Hepatocyte (in vitro differentiated cells): ENCODE measurements around the gene DEFB124. TPM values are rescaled to one million over a fixed set of nuclear protein-coding genes. Genes with fewer than 3 reads are reported as not detected.
A peak's percentile ranks its signal among the peaks of the same experiment; 100 is the strongest.
"Not testable (repeated sequence)": the region's sequence is repeated elsewhere in the genome, so short reads cannot be mapped to it uniquely, and the experiment has no call there.

ENCODE experiments used
- DNase-seq: peaks from one replicate; pipeline ENCODE4 v3.0.0-alpha.2; 2016; ENCODE audit warnings: low spot score
- H2AFZ ChIP-seq: fragments of 200-600 bp; sonication (generic); 2 replicates; pipeline ENCODE4 v1.6.0; 2016; ENCODE audit warnings: antibody characterized with exemption, mild to moderate bottlenecking
- H3K27ac ChIP-seq: fragments of 200-600 bp; sonication (generic); 2 replicates; pipeline ENCODE4 v1.5.1; 2016; ENCODE audit warnings: mild to moderate bottlenecking
- H3K27me3 ChIP-seq: fragments of 200-600 bp; sonication (generic); 2 replicates; pipeline ENCODE4 v1.6.1; 2016
- H3K36me3 ChIP-seq: fragments of 200-600 bp; sonication (generic); replicated peaks from 2 replicates; pipeline ENCODE4 v1.5.1; 2016; ENCODE audit warnings: low read depth; ENCODE audit not compliant: insufficient read depth
- H3K4me1 ChIP-seq: fragments of 200-600 bp; sonication (generic); 2 replicates; pipeline ENCODE4 v1.5.1; 2016; ENCODE audit warnings: mild to moderate bottlenecking, moderate library complexity; ENCODE audit not compliant: insufficient read depth
- H3K4me2 ChIP-seq: fragments of 200-600 bp; sonication (generic); 2 replicates; pipeline ENCODE4 v1.6.0; 2016
- H3K4me3 ChIP-seq: fragments of 200-600 bp; sonication (generic); 2 replicates; pipeline ENCODE4 v1.5.1; 2016; ENCODE audit warnings: mild to moderate bottlenecking
- H3K79me2 ChIP-seq: fragments of 200-600 bp; sonication (generic); 2 replicates; pipeline ENCODE4 v1.6.0; 2017; ENCODE audit warnings: mild to moderate bottlenecking
- H3K9me2 ChIP-seq: fragments of 200-600 bp; sonication (generic); replicated peaks from 2 replicates; pipeline ENCODE4 v1.6.0; 2017; ENCODE audit warnings: mild to moderate bottlenecking; ENCODE audit not compliant: insufficient read depth
- H3K9me3 ChIP-seq: fragments of 200-600 bp; sonication (generic); 2 replicates; pipeline ENCODE4 v1.5.1; 2016; ENCODE audit warnings: low read depth, mild to moderate bottlenecking
- H4K20me1 ChIP-seq: fragments of 200-600 bp; sonication (generic); 2 replicates; pipeline ENCODE4 v1.6.0; 2016; ENCODE audit warnings: mild to moderate bottlenecking; ENCODE audit not compliant: insufficient read depth, poor library complexity, severe bottlenecking
- EZH2 ChIP-seq: fragments of 200-600 bp; sonication (generic); IDR thresholded peaks from 2 replicates; pipeline ENCODE4 v1.6.1; 2016; ENCODE audit warnings: antibody characterized with exemption, mild to moderate bottlenecking, borderline replicate concordance
- EZH2phosphoT487 ChIP-seq: fragments of 200-600 bp; sonication (generic); IDR thresholded peaks from one replicate; pipeline ENCODE4 v1.6.1; 2018; ENCODE audit warnings: antibody characterized with exemption, mild to moderate bottlenecking, low read depth, moderate library complexity; ENCODE audit not compliant: unreplicated experiment, severe bottlenecking
- WGBS: methylation state at CpG from one replicate; pipeline ENCODE4 v1.1.6; 2016; ENCODE audit warnings: low lambda C conversion rate; ENCODE audit errors: missing lambda C conversion rate; 5-methylcytosine and 5-hydroxymethylcytosine counted together
- polyA plus RNA-seq: library from polyadenylated mRNA; unstranded; fragments of >200 nt; fragmentation: Nextera tagmentation; extraction: Ambion mirVana; gene quantifications from 2 replicates; pipeline ENCODE4 v1.2.1, GENCODE V29; 2016
- total RNA-seq: library from RNA; depleted of rRNA; stranded (reverse); fragments of >200 nt; gene quantifications from 2 replicates; pipeline ENCODE4 v1.2.3, GENCODE V29; 2014
- TF ChIP-seq, protein P1 (sequence below): fragments of 200-600 bp; sonication (generic); IDR thresholded peaks from 2 replicates; pipeline ENCODE4 v1.5.1; 2016; ENCODE audit warnings: antibody characterized with exemption, mild to moderate bottlenecking; ENCODE audit not compliant: poor library complexity

The DEFB124 gene
- total and polyA plus RNA-seq, 2 experiments from 2014 or later, result not detected

DNA sequence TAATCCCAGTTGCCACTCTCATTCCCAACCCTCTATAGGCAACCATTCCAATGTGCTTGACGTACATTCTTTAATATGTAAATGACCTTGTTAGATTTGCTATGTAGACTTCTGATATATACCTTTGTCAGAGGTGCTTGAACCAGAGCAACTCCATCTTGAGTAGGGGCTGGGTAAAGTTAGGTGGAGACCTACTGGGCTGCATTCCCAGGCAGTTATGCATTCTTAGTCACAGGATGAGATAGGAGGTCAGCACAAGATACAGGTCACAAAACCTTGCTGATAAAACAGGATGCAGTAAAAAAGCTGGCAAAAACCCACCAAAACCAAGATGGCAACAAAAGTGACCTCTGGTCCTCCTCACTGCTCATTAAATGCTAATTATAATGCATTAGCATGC, 31.0 kb upstream of the DEFB124 start:
- no peak overlapping the region for H3K4me2 ChIP-seq
- H4K20me1 ChIP-seq, result no peaks in the 10 kb centered on the region
- no peak for DNase-seq
- H3K36me3 ChIP-seq, result no peaks in the 10 kb centered on the region
- no peak overlapping the region for H3K27ac ChIP-seq
- H3K4me1 ChIP-seq, result no peaks in the 10 kb centered on the region
- H3K27me3 ChIP-seq, result peaks cover 3% of the 10 kb centered on the region
- H2AFZ ChIP-seq, result no peak overlapping the region
- TF ChIP-seq EZH2 (no peak), EZH2phosphoT487 (no peak)
- TF ChIP-seq, protein P1, sequence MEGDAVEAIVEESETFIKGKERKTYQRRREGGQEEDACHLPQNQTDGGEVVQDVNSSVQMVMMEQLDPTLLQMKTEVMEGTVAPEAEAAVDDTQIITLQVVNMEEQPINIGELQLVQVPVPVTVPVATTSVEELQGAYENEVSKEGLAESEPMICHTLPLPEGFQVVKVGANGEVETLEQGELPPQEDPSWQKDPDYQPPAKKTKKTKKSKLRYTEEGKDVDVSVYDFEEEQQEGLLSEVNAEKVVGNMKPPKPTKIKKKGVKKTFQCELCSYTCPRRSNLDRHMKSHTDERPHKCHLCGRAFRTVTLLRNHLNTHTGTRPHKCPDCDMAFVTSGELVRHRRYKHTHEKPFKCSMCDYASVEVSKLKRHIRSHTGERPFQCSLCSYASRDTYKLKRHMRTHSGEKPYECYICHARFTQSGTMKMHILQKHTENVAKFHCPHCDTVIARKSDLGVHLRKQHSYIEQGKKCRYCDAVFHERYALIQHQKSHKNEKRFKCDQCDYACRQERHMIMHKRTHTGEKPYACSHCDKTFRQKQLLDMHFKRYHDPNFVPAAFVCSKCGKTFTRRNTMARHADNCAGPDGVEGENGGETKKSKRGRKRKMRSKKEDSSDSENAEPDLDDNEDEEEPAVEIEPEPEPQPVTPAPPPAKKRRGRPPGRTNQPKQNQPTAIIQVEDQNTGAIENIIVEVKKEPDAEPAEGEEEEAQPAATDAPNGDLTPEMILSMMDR, result no peak
- no peaks in the 10 kb centered on the region for H3K79me2 ChIP-seq
- H3K9me2 ChIP-seq, result no peaks in the 10 kb centered on the region
- no peak overlapping the region for H3K4me3 ChIP-seq
- no peaks in the 10 kb centered on the region for H3K9me3 ChIP-seq
- WGBS, result 75% methylated on average over 1 of the region's 1 CpG

DNA sequence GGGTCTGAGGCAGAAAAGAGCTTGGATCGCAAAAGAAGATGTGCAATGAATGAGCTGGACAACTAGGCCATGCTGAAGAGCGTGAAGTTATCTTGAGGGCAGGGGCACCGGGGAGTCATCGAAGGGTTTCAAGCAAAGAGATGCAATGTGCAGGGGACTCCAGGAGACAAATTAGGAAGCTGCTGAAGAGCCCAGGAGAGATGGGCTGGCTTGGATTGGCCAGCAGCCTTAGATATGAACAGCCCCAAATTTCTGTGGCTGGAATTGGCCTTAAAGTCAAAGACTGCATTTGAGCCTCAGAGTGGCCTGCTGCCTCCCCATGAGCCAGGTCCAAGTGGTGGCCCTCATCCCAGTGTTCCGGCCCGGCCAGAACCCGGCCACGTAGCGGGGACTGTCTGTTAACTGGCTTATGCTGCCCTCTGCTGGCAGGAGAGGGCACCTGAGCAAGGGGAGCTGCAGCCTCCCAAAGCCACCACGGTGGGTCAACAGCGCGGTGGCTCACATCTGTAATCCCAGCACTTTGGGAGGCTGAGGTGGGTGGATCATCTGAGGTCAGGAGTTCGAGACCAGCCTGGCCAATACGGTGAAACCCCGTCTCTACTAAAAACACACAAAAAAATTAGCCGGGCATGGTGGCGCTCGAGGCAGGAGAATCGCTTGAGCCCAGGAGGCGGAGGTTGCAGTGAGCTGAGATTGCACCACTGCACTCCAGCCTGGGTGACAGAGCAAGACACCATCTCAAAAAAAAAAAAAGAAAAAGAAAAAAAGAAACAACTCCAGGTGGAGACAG, 28.2 kb upstream of the DEFB124 start:
- H3K36me3 ChIP-seq, H3K27ac ChIP-seq, H3K9me2 ChIP-seq, H2AFZ ChIP-seq, H3K4me3 ChIP-seq, H3K4me2 ChIP-seq, H3K27me3 ChIP-seq, H3K79me2 ChIP-seq, H3K9me3 ChIP-seq, H4K20me1 ChIP-seq, H3K4me1 ChIP-seq: not testable (repeated sequence)
- 41% methylated on average over 20 of the region's 20 CpGs for WGBS
- peak; percentile 92 for DNase-seq
- TF ChIP-seq, protein P1, result peak; percentile 100

DNA sequence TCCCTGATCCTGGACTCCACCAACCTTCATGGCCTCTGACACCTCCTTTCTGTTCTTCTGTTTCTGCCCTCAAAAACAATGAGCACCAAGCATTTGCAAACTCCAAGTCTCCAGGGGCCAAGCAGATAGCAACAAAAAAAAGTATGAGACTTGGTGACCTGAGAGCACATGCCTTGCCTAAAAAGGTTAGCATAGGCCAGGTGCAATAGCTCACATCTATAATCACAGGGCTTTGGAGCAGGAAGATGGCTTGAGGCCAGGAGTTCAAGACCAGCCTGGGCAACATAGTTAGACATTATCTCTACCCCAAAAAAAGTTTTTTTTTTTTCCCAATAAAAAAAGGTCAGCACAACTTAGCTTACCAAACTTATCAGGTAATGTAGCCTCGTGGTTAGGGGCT, 25.6 kb upstream of the DEFB124 start:
- no peaks in the 10 kb centered on the region for H3K9me3 ChIP-seq
- peaks cover 3% of the 10 kb centered on the region for H3K27me3 ChIP-seq
- H3K36me3 ChIP-seq, result no peaks in the 10 kb centered on the region
- no peak overlapping the region for H3K4me3 ChIP-seq
- H3K79me2 ChIP-seq, result no peaks in the 10 kb centered on the region
- WGBS, result 32% methylated on average over 1 of the region's 1 CpG
- H2AFZ ChIP-seq, result no peak overlapping the region
- no peak for TF ChIP-seq EZH2phosphoT487
- TF ChIP-seq, protein P1, result no peak
- TF ChIP-seq EZH2, result no peak
- H3K4me1 ChIP-seq, result no peaks in the 10 kb centered on the region
- no peak overlapping the region for H3K4me2 ChIP-seq
- no peak overlapping the region for H3K27ac ChIP-seq
- no peaks in the 10 kb centered on the region for H3K9me2 ChIP-seq
- H4K20me1 ChIP-seq, result no peaks in the 10 kb centered on the region
- no peak for DNase-seq
